H9 (cell line): Measurements from ENCODE around the gene EML2. TPM values are rescaled to one million over a fixed set of nuclear protein-coding genes. Genes with fewer than 3 reads are reported as not detected.

Experiments
- DNase-seq: peaks from one replicate; pipeline ENCODE4 v3.0.0-alpha.2; 2017
- H2AFZ ChIP-seq: one replicate; pipeline ENCODE4 v1.6.1; 2013; ENCODE audit warnings: mild to moderate bottlenecking, low read length, control low read depth, moderate library complexity
- H2AK5ac ChIP-seq: 2 replicates; pipeline ENCODE4 v1.6.1; 2013; ENCODE audit warnings: low read length, control low read depth, mixed read lengths; ENCODE audit not compliant: insufficient read length
- H2BK120ac ChIP-seq: one replicate; pipeline ENCODE4 v1.6.1; 2013; ENCODE audit warnings: low read depth, mild to moderate bottlenecking, low read length, control low read depth, inconsistent platforms; ENCODE audit not compliant: poor library complexity, severe bottlenecking
- H2BK12ac ChIP-seq: 2 replicates; pipeline ENCODE4 v1.6.1; 2013; ENCODE audit warnings: low read length, control low read depth, mixed read lengths, low read depth; ENCODE audit not compliant: insufficient read length
- H2BK15ac ChIP-seq: 2 replicates; pipeline ENCODE4 v1.6.1; 2013; ENCODE audit warnings: low read depth, low read length, control low read depth
- H2BK20ac ChIP-seq: one replicate; pipeline ENCODE4 v1.6.1; 2013; ENCODE audit warnings: low read depth, mild to moderate bottlenecking, low read length, control low read depth, inconsistent platforms; ENCODE audit not compliant: poor library complexity, severe bottlenecking
- H2BK5ac ChIP-seq: 2 replicates; pipeline ENCODE4 v1.6.1; 2013; ENCODE audit warnings: low read length, control low read depth, mixed read lengths; ENCODE audit not compliant: insufficient read length
- H3K14ac ChIP-seq: 2 replicates; pipeline ENCODE4 v1.6.1; 2013; ENCODE audit warnings: low read length, control low read depth; ENCODE audit not compliant: insufficient read depth
- H3K18ac ChIP-seq: 2 replicates; pipeline ENCODE4 v1.6.1; 2013; ENCODE audit warnings: low read depth, mild to moderate bottlenecking, mixed read lengths, low read length, control low read depth; ENCODE audit not compliant: insufficient read length
- H3K23ac ChIP-seq: 2 replicates; pipeline ENCODE4 v1.6.1; 2013; ENCODE audit warnings: low read length, control low read depth, mixed read lengths, low read depth; ENCODE audit not compliant: insufficient read length
- H3K23me2 ChIP-seq: 2 replicates; pipeline ENCODE4 v1.6.1; 2013; ENCODE audit warnings: low read depth, mild to moderate bottlenecking, mixed read lengths, low read length, control low read depth; ENCODE audit not compliant: insufficient read length, poor library complexity, severe bottlenecking
- H3K27ac ChIP-seq: 2 replicates; pipeline ENCODE4 v1.5.1; 2013; ENCODE audit warnings: low read length, control low read depth, mixed read lengths, low read depth; ENCODE audit not compliant: insufficient read length
- H3K27me3 ChIP-seq: 2 replicates; pipeline ENCODE4 v1.6.1; 2013; ENCODE audit warnings: low read length, control low read depth, inconsistent platforms; ENCODE audit not compliant: insufficient read depth
- H3K4ac ChIP-seq: 2 replicates; pipeline ENCODE4 v1.6.1; 2013; ENCODE audit warnings: low read depth, mild to moderate bottlenecking, control low read depth, inconsistent platforms, low read length, moderate library complexity
- H3K4me1 ChIP-seq: 2 replicates; pipeline ENCODE4 v1.6.1; 2013; ENCODE audit warnings: low read length, control low read depth, inconsistent platforms; ENCODE audit not compliant: insufficient read depth
- H3K4me2 ChIP-seq: 2 replicates; pipeline ENCODE4 v1.6.1; 2013; ENCODE audit warnings: low read length, control low read depth, mixed read lengths; ENCODE audit not compliant: insufficient read length, insufficient read depth
- H3K56ac ChIP-seq: 2 replicates; pipeline ENCODE4 v1.6.1; 2013; ENCODE audit warnings: low read depth, mild to moderate bottlenecking, mixed read lengths, low read length, control low read depth; ENCODE audit not compliant: insufficient read length
- H3K79me1 ChIP-seq: 2 replicates; pipeline ENCODE4 v1.6.1; 2013; ENCODE audit warnings: low read depth, mild to moderate bottlenecking, moderate library complexity, low read length, control low read depth, inconsistent platforms; ENCODE audit not compliant: insufficient read depth, poor library complexity, severe bottlenecking
- H3K79me2 ChIP-seq: 2 replicates; pipeline ENCODE4 v1.6.1; 2013; ENCODE audit warnings: low read length, control low read depth, inconsistent platforms; ENCODE audit not compliant: insufficient read depth
- H3K9ac ChIP-seq: 2 replicates; pipeline ENCODE4 v1.6.1; 2013; ENCODE audit warnings: low read length, control low read depth, mixed read lengths; ENCODE audit not compliant: insufficient read length; ENCODE audit errors: extremely low read depth
- H3K9me3 ChIP-seq: one replicate; pipeline ENCODE4 v1.6.1; 2013; ENCODE audit warnings: low read depth, low read length, inconsistent platforms; ENCODE audit not compliant: control insufficient read depth
- H3T11ph ChIP-seq: one replicate; pipeline ENCODE4 v1.6.1; 2013; ENCODE audit warnings: mild to moderate bottlenecking, low read length, control low read depth, inconsistent platforms
- H4K20me1 ChIP-seq: one replicate; pipeline ENCODE4 v1.6.1; 2013; ENCODE audit not compliant: control insufficient read depth, insufficient read length, insufficient read depth
- H4K5ac ChIP-seq: 2 replicates; pipeline ENCODE4 v1.6.1; 2013; ENCODE audit warnings: low read depth, mild to moderate bottlenecking, mixed read lengths, low read length, control low read depth; ENCODE audit not compliant: insufficient read length
- H4K8ac ChIP-seq: replicated peaks from 2 replicates; pipeline ENCODE4 v1.6.1; 2013; ENCODE audit warnings: low read length, control low read depth, mixed read lengths, low read depth; ENCODE audit not compliant: insufficient read length
- H4K91ac ChIP-seq: 2 replicates; pipeline ENCODE4 v1.6.1; 2013; ENCODE audit warnings: low read depth, mild to moderate bottlenecking, moderate library complexity, mixed read lengths, low read length, control low read depth; ENCODE audit not compliant: insufficient read length
- H3K27ac Mint-ChIP-seq, 3 experiments: 2 replicates in 2 of 3; 3 replicates in 1 of 3; pipeline ENCODE4 v1.8.0; 2020 to 2021; ENCODE audit warnings: mixed read lengths in 3 of 3, mild to moderate bottlenecking in 1 of 3, moderate library complexity in 1 of 3
- H3K27me3 Mint-ChIP-seq: 2 replicates; pipeline ENCODE4 v1.8.0; 2021; ENCODE audit warnings: low read depth, mild to moderate bottlenecking, moderate library complexity, mixed read lengths
- H3K36me3 Mint-ChIP-seq, 3 experiments: 2 replicates in 2 of 3; 3 replicates in 1 of 3; pipeline ENCODE4 v1.8.0; 2020 to 2021; ENCODE audit warnings: low read depth in 3 of 3, mixed read lengths in 3 of 3; ENCODE audit not compliant: insufficient read depth in 1 of 3
- H3K4me1 Mint-ChIP-seq, 2 experiments: 2 replicates each; pipeline ENCODE4 v1.8.0; 2020; ENCODE audit warnings: mixed read lengths in 2 of 2
- H3K4me3 Mint-ChIP-seq, 2 experiments: 2 replicates in 1 of 2; 3 replicates in 1 of 2; pipeline ENCODE4 v1.8.0; 2020 to 2021; ENCODE audit warnings: mild to moderate bottlenecking in 2 of 2, mixed read lengths in 2 of 2, moderate library complexity in 1 of 2
- H3K9me3 Mint-ChIP-seq, 2 experiments: 2 replicates in 1 of 2; 3 replicates in 1 of 2; pipeline ENCODE4 v1.8.0; 2020; ENCODE audit warnings: mild to moderate bottlenecking in 2 of 2, mixed read lengths in 2 of 2, moderate library complexity in 1 of 2
- WGBS: extraction: QIAGEN DNeasy Blood & Tissue Kit; methylation state at CpG from one replicate; pipeline ENCODE4 v1.1.7; 2013; ENCODE audit warnings: missing lambda C conversion rate, low lambda C conversion rate, mixed read lengths; ENCODE audit not compliant: insufficient read length; ENCODE audit errors: extremely low coverage; 5-methylcytosine and 5-hydroxymethylcytosine counted together
- total RNA-seq: library from RNA; stranded (reverse); gene quantifications from 2 replicates; pipeline ENCODE4 v1.2.1, GENCODE V29; 2021
- TF ChIP-seq, protein P1 (sequence below): fragments of 200-600 bp; sonication (generic); conservative IDR thresholded peaks from 3 replicates; pipeline ENCODE4 v1.8.0; 2021; ENCODE audit warnings: antibody characterized with exemption, mild to moderate bottlenecking

Gene EML2
- total RNA-seq, 1 experiment from 2014 or later, result 22.6 TPM

GRCh38 chr19:45581576-45581975, 57.6 kb downstream of the EML2 start:
- H3K27ac Mint-ChIP-seq, result no peak overlapping the region
- Histone ChIP-seq H3K27ac (no peak overlapping the region), H2BK12ac (no peak overlapping the region), H2BK15ac (no peak overlapping the region), H2AFZ (no peak overlapping the region), H3K56ac (no peak overlapping the region), H3K9ac (no peak overlapping the region), H2BK20ac (no peak overlapping the region), H3T11ph (no peak overlapping the region), H4K8ac (no peak overlapping the region), H3K18ac (no peak overlapping the region), H3K79me2 (peaks cover 2% of the 10 kb centered on the region; the same call in 1 of the 2 replicates), H3K23me2 (peaks cover 5% of the 10 kb centered on the region), H3K4ac (no peak overlapping the region), H3K14ac (no peak overlapping the region; the same call in 1 of the 2 replicates), H3K4me2 (no peak overlapping the region), H2BK5ac (no peak overlapping the region), H3K23ac (no peak overlapping the region), H4K5ac (no peak overlapping the region), H3K9me3 (no peaks in the 10 kb centered on the region), H3K79me1 (no peaks in the 10 kb centered on the region), H2BK120ac (no peak overlapping the region), H4K91ac (no peak overlapping the region), H2AK5ac (no peak overlapping the region), H3K4me1 (peaks cover 6% of the 10 kb centered on the region; the same call in 1 of the 2 replicates), H4K20me1 (no peaks in the 10 kb centered on the region), H3K27me3 (no peaks in the 10 kb centered on the region)
- peaks cover 4% of the 10 kb centered on the region for H3K27me3 Mint-ChIP-seq
- no peaks in the 10 kb centered on the region for H3K9me3 Mint-ChIP-seq
- DNase-seq, result no peak
- TF ChIP-seq, protein P1, sequence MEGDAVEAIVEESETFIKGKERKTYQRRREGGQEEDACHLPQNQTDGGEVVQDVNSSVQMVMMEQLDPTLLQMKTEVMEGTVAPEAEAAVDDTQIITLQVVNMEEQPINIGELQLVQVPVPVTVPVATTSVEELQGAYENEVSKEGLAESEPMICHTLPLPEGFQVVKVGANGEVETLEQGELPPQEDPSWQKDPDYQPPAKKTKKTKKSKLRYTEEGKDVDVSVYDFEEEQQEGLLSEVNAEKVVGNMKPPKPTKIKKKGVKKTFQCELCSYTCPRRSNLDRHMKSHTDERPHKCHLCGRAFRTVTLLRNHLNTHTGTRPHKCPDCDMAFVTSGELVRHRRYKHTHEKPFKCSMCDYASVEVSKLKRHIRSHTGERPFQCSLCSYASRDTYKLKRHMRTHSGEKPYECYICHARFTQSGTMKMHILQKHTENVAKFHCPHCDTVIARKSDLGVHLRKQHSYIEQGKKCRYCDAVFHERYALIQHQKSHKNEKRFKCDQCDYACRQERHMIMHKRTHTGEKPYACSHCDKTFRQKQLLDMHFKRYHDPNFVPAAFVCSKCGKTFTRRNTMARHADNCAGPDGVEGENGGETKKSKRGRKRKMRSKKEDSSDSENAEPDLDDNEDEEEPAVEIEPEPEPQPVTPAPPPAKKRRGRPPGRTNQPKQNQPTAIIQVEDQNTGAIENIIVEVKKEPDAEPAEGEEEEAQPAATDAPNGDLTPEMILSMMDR, result no peak
- peaks cover 24 to 33% of the 10 kb centered on the region in 2 experiments for H3K4me1 Mint-ChIP-seq
- no CpG with 5 or more reads among the region's 7 CpGs for WGBS
- H3K36me3 Mint-ChIP-seq, result peaks cover 0 to 10% (median 4%) of the 10 kb centered on the region in 3 experiments; a peak in 5 of 7 replicates
- H3K4me3 Mint-ChIP-seq, result peak overlapping the region; percentile 25 to 45; a peak in 4 of 5 replicates
